ENCODE measurements around the gene CLC.

- TF ChIP-seq EZH2 (IDR thresholded peaks at IDR 0.05; ENCODE audit: low read length, unreplicated experiment) (no peak), CTCF (conservative IDR thresholded peaks at IDR 0.05; ENCODE audit: low read depth, low read length) (no peak)
Observed at GRCh38 chr19:39696387-39696786, 41.4 kb downstream of the CLC start.
